Vagina (tissue), 2 donors: ENCODE results near the gene CAPN1. TPM values are rescaled to one million over a fixed set of nuclear protein-coding genes. Genes with fewer than 3 reads are reported as not detected.

Experiments
- DNase-seq, 2 donors: peaks; one replicate each; pipeline ENCODE4 v3.0.0-alpha.2; 2017; ENCODE audit errors: extremely low spot score in 2 of 2
- H3K27ac ChIP-seq: fragments of 200-600 bp; sonication (generic); one replicate; pipeline ENCODE4 v1.5.1; 2019
- H3K27me3 ChIP-seq: fragments of 200-600 bp; sonication (generic); one replicate; pipeline ENCODE4 v1.5.1; 2019
- H3K36me3 ChIP-seq, 2 donors: fragments of 200-600 bp; sonication (generic); one replicate each; pipeline ENCODE4 v1.5.1; 2017 to 2019
- H3K4me1 ChIP-seq: fragments of 200-600 bp; sonication (generic); one replicate; pipeline ENCODE4 v1.5.1; 2019
- H3K4me3 ChIP-seq, 2 donors: fragments of 200-600 bp; sonication (generic); 1 replicate in 1 of 2; 2 replicates in 1 of 2; pipeline ENCODE4 v1.5.1; 2016 to 2019
- H3K9me3 ChIP-seq: fragments of 200-600 bp; sonication (generic); one replicate; pipeline ENCODE4 v1.5.1; 2019
- CTCF ChIP-seq, 3 experiments: fragments of 450-650 bp in 2 of 3; fragments of 200-600 bp in 1 of 3; sonication (generic) in 1 of 3; IDR thresholded peaks; one replicate each; pipeline ENCODE4 v1.5.1; 2017 to 2019; ENCODE audit warnings: antibody characterized with exemption in 3 of 3, mild to moderate bottlenecking in 2 of 3, moderate library complexity in 2 of 3
- POLR2A ChIP-seq, 2 donors: fragments of 450-650 bp; IDR thresholded peaks; one replicate each; pipeline ENCODE4 v1.6.1; 2017; ENCODE audit warnings: antibody characterized with exemption in 2 of 2, mild to moderate bottlenecking in 2 of 2, moderate library complexity in 2 of 2
- POLR2AphosphoS5 ChIP-seq, 2 donors: sonication (generic); formaldehyde crosslinking; IDR thresholded peaks; one replicate each; pipeline ENCODE4 v1.9.0; 2017; ENCODE audit warnings: antibody characterized with exemption in 2 of 2, mild to moderate bottlenecking in 2 of 2, low read depth in 1 of 2; ENCODE audit not compliant: insufficient read depth in 1 of 2
- intact Hi-C: fragments of 100-400 bp; cut with DNase I; formaldehyde crosslinking; loops from one replicate; pipeline ENCODE4 v1.15.1; 2023
- total RNA-seq: library from RNA; depleted of rRNA; stranded (reverse); fragments of >200 nt; gene quantifications from one replicate; pipeline ENCODE4 v1.2.3, GENCODE V29; 2016

CAPN1 gene
- total RNA-seq, 1 donor from 2014 or later, result 302 TPM

GRCh38 chr11:65134240-65134951 lies 47.3 kb upstream of the CAPN1 start, which contains the start of gene SYVN1:
Gene SYVN1, minus strand, starts transcription at chr11:65134519. Its CDS starts 918 bp downstream, at chr11:65133601.
- peaks cover 30% of the 10 kb centered on the region for H3K4me1 ChIP-seq
- no peaks in the 10 kb centered on the region for H3K9me3 ChIP-seq
- TF ChIP-seq POLR2AphosphoS5 (IDR thresholded peaks at IDR 0.05; ENCODE audit: insufficient read depth in 1 of 2, low read depth in 1 of 2) (peak; percentile 64 to 100), CTCF (IDR thresholded peaks at IDR 0.05) (peak in 1 of 3 experiments; percentile 6), POLR2A (IDR thresholded peaks at IDR 0.05) (peak in 1 of 2 donors; percentile 90)
- peak within 1 kb of the TSS; percentile 87 to 89 for H3K4me3 ChIP-seq
- peaks cover 0 to 31% of the 10 kb centered on the region in 2 donors for H3K36me3 ChIP-seq
- intact Hi-C loops, result loop anchor here (2.0 kb wide), 1 partner anchor 46 kb away; the partner anchor contains the start of gene CAPN1
- peak in 1 of 2 donors; percentile 93 for DNase-seq
- H3K27ac ChIP-seq, result peak within 1 kb of the TSS; percentile 94
- no peaks in the 10 kb centered on the region for H3K27me3 ChIP-seq

- intact Hi-C loops, result loop anchor here (2.0 kb wide), 1 partner anchor 46 kb away; the partner anchor contains the start of gene CAPN1
- peaks cover 30% of the 10 kb centered on the region for H3K4me1 ChIP-seq
- no peaks in the 10 kb centered on the region for H3K9me3 ChIP-seq
- H3K27me3 ChIP-seq, result no peaks in the 10 kb centered on the region
- H3K36me3 ChIP-seq, result peaks cover 0 to 24% of the 10 kb centered on the region in 2 donors
- DNase-seq, result peak in 1 of 2 donors; percentile 98
- TF ChIP-seq POLR2AphosphoS5 (IDR thresholded peaks at IDR 0.05; ENCODE audit: insufficient read depth in 1 of 2, low read depth in 1 of 2) (peak in 1 of 2 donors; percentile 79), POLR2A (IDR thresholded peaks at IDR 0.05) (peak in 1 of 2 donors; percentile 21), CTCF (IDR thresholded peaks at IDR 0.05) (peak in 1 of 3 experiments; percentile 9)
- peak overlapping the region; percentile 87 to 89 for H3K4me3 ChIP-seq
- H3K27ac ChIP-seq, result peak overlapping the region; percentile 94
Measured at GRCh38 chr11:65134952-65135632, 46.6 kb upstream of the CAPN1 start.

- H3K27ac ChIP-seq, result peak overlapping the region; percentile 94
- H3K4me1 ChIP-seq, result peaks cover 30% of the 10 kb centered on the region
- no peaks in the 10 kb centered on the region for H3K9me3 ChIP-seq
- peaks cover 0 to 18% of the 10 kb centered on the region in 2 donors for H3K36me3 ChIP-seq
- H3K27me3 ChIP-seq, result no peaks in the 10 kb centered on the region
- intact Hi-C loops, result loop anchor here (2.0 kb wide), 1 partner anchor 45 kb away; the partner anchor contains the start of gene CAPN1
- TF ChIP-seq CTCF (IDR thresholded peaks at IDR 0.05), result no peak
- no peak for TF ChIP-seq POLR2A (IDR thresholded peaks at IDR 0.05)
- no peak for TF ChIP-seq POLR2AphosphoS5 (IDR thresholded peaks at IDR 0.05; ENCODE audit: insufficient read depth in 1 of 2, low read depth in 1 of 2)
- no peak for DNase-seq
- H3K4me3 ChIP-seq, result peak overlapping the region; percentile 87 to 89
Measured at GRCh38 chr11:65135633-65136145, 46.0 kb upstream of the CAPN1 start.

- Histone ChIP-seq H3K9me3 (no peaks in the 10 kb centered on the region), H3K36me3 (peaks cover 0 to 9% of the 10 kb centered on the region in 2 donors), H3K27ac (no peak overlapping the region), H3K4me1 (peaks cover 30% of the 10 kb centered on the region), H3K27me3 (no peaks in the 10 kb centered on the region), H3K4me3 (no peak overlapping the region)
- TF ChIP-seq POLR2A (IDR thresholded peaks at IDR 0.05) (no peak), CTCF (IDR thresholded peaks at IDR 0.05) (no peak), POLR2AphosphoS5 (IDR thresholded peaks at IDR 0.05; ENCODE audit: insufficient read depth in 1 of 2, low read depth in 1 of 2) (no peak)
- DNase-seq, result no peak
- intact Hi-C loops, result no loop called here
Measured at GRCh38 chr11:65136515-65137096, 45.1 kb upstream of the CAPN1 start.
